T-helper 2 cell treated with Interferon-gamma antibody and Interleukin-4, amounts not matched to agents 5 μg/mL and 100 μg/mL, for 36 hours (primary cell): ENCODE measurements around the gene OR2L8.
"Not testable (repeated sequence)": the region's sequence is repeated elsewhere in the genome, so short reads cannot be mapped to it uniquely, and the experiment has no call there.

Experiments
- DNase-seq: peaks from one replicate; pipeline ENCODE4 v3.0.0; 2021; ENCODE audit warnings: low spot score
- H3K27ac Mint-ChIP-seq: one replicate; pipeline ENCODE4 v1.8.0; 2021; ENCODE audit warnings: mild to moderate bottlenecking, mixed read lengths
- H3K27me3 Mint-ChIP-seq: one replicate; pipeline ENCODE4 v1.8.0; 2021; ENCODE audit warnings: low read depth, mixed read lengths
- H3K36me3 Mint-ChIP-seq: one replicate; pipeline ENCODE4 v1.8.0; 2021; ENCODE audit warnings: low read depth, mixed read lengths
- H3K4me1 Mint-ChIP-seq: one replicate; pipeline ENCODE4 v1.8.0; 2021; ENCODE audit warnings: low read depth, mixed read lengths
- H3K4me3 Mint-ChIP-seq: one replicate; pipeline ENCODE4 v1.8.0; 2022; ENCODE audit warnings: mild to moderate bottlenecking, moderate library complexity, mixed read lengths
- H3K9me3 Mint-ChIP-seq: one replicate; pipeline ENCODE4 v1.8.0; 2021; ENCODE audit warnings: mixed read lengths

OR2L8 gene

GRCh38 chr1:247936965-247937734, 11.5 kb upstream of the OR2L8 start:
- not testable (repeated sequence) for H3K36me3 Mint-ChIP-seq, H3K4me1 Mint-ChIP-seq, H3K27me3 Mint-ChIP-seq, H3K9me3 Mint-ChIP-seq, H3K27ac Mint-ChIP-seq
- peak; percentile 88 for DNase-seq
- H3K4me3 Mint-ChIP-seq: peak overlapping the region; percentile 82

GRCh38 chr1:247942624-247943023, 6.0 kb upstream of the OR2L8 start:
- H3K27ac Mint-ChIP-seq: no peak overlapping the region
- H3K4me1 Mint-ChIP-seq: no peaks in the 10 kb centered on the region
- no peak overlapping the region for H3K4me3 Mint-ChIP-seq
- no peaks in the 10 kb centered on the region for H3K36me3 Mint-ChIP-seq
- H3K27me3 Mint-ChIP-seq: no peaks in the 10 kb centered on the region
- no peak for DNase-seq
- H3K9me3 Mint-ChIP-seq: no peaks in the 10 kb centered on the region

GRCh38 chr1:247953408-247953807, 4.8 kb downstream of the OR2L8 start:
- no peak overlapping the region for H3K27ac Mint-ChIP-seq
- no peaks in the 10 kb centered on the region for H3K4me1 Mint-ChIP-seq
- no peaks in the 10 kb centered on the region for H3K36me3 Mint-ChIP-seq
- DNase-seq: no peak
- peaks cover 9% of the 10 kb centered on the region for H3K9me3 Mint-ChIP-seq
- no peaks in the 10 kb centered on the region for H3K27me3 Mint-ChIP-seq
- no peak overlapping the region for H3K4me3 Mint-ChIP-seq

- Mint-ChIP-seq H3K27me3 (no peaks in the 10 kb centered on the region), H3K9me3 (peaks cover 17% of the 10 kb centered on the region), H3K4me1 (no peaks in the 10 kb centered on the region), H3K27ac (no peak overlapping the region), H3K4me3 (no peak overlapping the region), H3K36me3 (no peaks in the 10 kb centered on the region)
- no peak for DNase-seq
Measured at GRCh38 chr1:247961791-247962190, 13.1 kb downstream of the OR2L8 start.

- no peaks in the 10 kb centered on the region for H3K36me3 Mint-ChIP-seq
- no peaks in the 10 kb centered on the region for H3K27me3 Mint-ChIP-seq
- no peak for DNase-seq
- no peak overlapping the region for H3K27ac Mint-ChIP-seq
- H3K4me3 Mint-ChIP-seq: no peak overlapping the region
- H3K4me1 Mint-ChIP-seq: no peaks in the 10 kb centered on the region
- peaks cover 16% of the 10 kb centered on the region for H3K9me3 Mint-ChIP-seq
Measured at GRCh38 chr1:247962911-247963588, 14.4 kb downstream of the OR2L8 start.

GRCh38 chr1:247964933-247965332, 16.3 kb downstream of the OR2L8 start, which contains the start of gene OR2AK2:
Gene OR2AK2, plus strand, starts transcription at chr1:247965233. Its CDS starts 144 bp downstream, at chr1:247965377.
- Mint-ChIP-seq H3K36me3 (no peaks in the 10 kb centered on the region), H3K4me1 (no peaks in the 10 kb centered on the region), H3K27ac (no peak within 1 kb of the TSS), H3K4me3 (no peak within 1 kb of the TSS), H3K9me3 (peaks cover 8% of the 10 kb centered on the region), H3K27me3 (no peaks in the 10 kb centered on the region)
- no peak for DNase-seq

- DNase-seq: no peak
- Mint-ChIP-seq H3K36me3 (no peaks in the 10 kb centered on the region), H3K27ac (no peak overlapping the region), H3K9me3 (peaks cover 6% of the 10 kb centered on the region), H3K27me3 (no peaks in the 10 kb centered on the region), H3K4me3 (no peak overlapping the region), H3K4me1 (no peaks in the 10 kb centered on the region)
Measured at GRCh38 chr1:247966532-247967204, 18.0 kb downstream of the OR2L8 start.

GRCh38 chr1:247992986-247993385, 44.3 kb downstream of the OR2L8 start:
- Mint-ChIP-seq H3K4me1 (no peaks in the 10 kb centered on the region), H3K4me3 (no peak overlapping the region), H3K36me3 (no peaks in the 10 kb centered on the region), H3K27me3 (no peaks in the 10 kb centered on the region), H3K9me3 (no peaks in the 10 kb centered on the region), H3K27ac (no peak overlapping the region)
- no peak for DNase-seq

GRCh38 chr1:247998811-247999210, 50.2 kb downstream of the OR2L8 start:
- no peaks in the 10 kb centered on the region for H3K36me3 Mint-ChIP-seq
- H3K27ac Mint-ChIP-seq: no peak overlapping the region
- peaks cover 6% of the 10 kb centered on the region for H3K9me3 Mint-ChIP-seq
- no peaks in the 10 kb centered on the region for H3K4me1 Mint-ChIP-seq
- DNase-seq: no peak
- H3K4me3 Mint-ChIP-seq: no peak overlapping the region
- H3K27me3 Mint-ChIP-seq: no peaks in the 10 kb centered on the region
